Superior temporal gyrus (tissue), 1 donor: ENCODE results near the gene MBP.

ENCODE experiments used
- DNase-seq: peaks from one replicate; pipeline ENCODE4 v3.0.0-alpha.2; 2016; ENCODE audit errors: extremely low spot score

MBP gene

GRCh38 chr18:77151033-77151771, 18.6 kb upstream of the MBP start:
- DNase-seq = no peak

DNA sequence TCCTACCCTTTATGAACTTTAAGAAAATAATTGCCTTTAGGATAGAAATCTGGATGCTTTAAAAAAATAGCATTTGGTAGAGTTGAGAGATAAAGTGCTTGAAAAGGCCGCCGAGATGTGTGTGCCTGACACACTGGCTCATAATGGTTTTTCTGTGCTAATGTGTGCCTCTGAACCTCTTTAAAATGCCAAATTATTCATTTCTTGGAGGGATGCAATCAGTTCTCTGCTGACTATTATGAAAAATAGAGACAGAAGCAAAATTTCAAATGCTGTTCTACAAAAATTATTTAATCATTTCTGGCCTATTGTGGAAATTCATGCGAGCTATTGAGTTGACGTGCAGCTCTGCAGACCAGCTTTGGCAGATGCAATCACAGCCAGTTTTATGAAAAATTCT, 18.0 kb upstream of the MBP start:
- no peak for DNase-seq

GRCh38 chr18:77148289-77148688, 15.7 kb upstream of the MBP start:
- no peak for DNase-seq

DNA sequence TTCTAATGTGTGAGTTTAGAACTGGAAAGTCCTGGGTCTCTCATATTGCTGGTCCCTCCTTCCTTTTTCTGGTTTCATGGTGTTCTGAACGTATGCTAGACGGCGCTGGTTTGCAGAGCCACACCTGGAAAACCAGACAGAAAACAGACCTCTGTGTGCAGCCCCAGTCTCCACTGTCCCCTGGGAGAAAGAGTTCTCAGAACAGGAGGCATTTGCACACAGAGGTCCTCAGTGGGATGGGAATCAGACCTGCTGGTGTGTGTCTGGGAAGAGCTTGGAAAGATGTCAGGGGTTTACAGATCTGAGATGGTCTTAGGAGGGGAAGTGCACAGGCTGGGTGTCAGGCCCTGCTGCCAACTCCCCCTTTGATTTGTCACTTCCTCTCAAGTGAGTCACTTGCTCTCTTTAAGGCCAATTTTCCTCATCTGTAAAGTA, 14.9 kb upstream of the MBP start:
- DNase-seq = no peak

- no peak for DNase-seq
Observed at GRCh38 chr18:77146249-77147080, 13.9 kb upstream of the MBP start.

- DNase-seq = no peak
Observed at GRCh38 chr18:77145364-77145901, 12.8 kb upstream of the MBP start.

DNA sequence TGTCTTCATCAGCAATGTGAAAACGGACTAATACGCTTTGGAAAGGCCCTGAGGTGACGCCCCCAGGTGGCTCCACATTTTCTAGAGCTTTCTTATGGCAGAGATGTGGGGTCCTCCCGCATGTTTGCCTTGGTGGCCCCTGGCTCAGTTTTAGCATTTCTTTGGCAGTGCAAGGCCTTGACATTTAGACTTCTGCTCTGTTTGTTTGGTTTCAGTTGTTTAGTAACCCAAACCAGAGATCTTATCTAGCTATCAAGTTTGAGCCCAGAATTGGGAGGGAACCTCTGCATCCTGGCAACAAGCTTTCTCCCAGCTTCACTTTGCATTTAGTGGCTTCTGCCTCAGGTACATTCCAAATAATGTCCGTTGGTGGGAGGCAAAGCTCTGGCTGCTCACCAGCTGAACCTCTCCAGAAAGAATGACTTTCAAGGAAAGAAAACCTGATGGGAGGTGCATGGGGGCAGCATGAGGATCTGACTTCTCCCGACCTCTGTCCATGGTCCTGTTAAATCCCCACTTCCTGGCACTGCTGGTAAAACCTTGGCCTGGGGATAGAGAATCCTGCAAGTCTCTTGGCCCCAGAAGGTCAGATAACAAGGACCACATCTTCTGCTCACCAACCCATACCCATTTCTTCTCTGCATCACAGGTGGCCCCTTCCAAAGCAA, 12.0 kb upstream of the MBP start:
- DNase-seq = no peak

DNA sequence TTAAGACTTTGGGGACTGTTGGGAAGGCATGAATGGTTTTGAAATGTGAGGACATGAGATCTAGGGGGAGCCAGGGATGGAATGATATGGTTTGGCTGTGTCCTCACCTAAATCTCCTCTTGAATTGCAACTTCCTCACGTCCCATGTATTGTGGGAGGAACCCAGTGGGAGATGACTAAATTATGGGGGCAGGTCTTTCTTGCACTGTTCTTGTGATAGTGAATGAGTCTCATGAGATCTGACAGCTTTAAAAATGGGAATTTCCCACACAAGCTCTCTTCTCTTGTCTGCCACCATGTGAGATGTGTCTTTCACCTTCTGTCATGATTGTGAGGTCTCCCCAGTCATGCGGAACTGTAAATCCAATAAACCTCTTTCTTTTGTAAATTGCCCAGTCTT, 11.5 kb upstream of the MBP start:
- no peak for DNase-seq

DNA sequence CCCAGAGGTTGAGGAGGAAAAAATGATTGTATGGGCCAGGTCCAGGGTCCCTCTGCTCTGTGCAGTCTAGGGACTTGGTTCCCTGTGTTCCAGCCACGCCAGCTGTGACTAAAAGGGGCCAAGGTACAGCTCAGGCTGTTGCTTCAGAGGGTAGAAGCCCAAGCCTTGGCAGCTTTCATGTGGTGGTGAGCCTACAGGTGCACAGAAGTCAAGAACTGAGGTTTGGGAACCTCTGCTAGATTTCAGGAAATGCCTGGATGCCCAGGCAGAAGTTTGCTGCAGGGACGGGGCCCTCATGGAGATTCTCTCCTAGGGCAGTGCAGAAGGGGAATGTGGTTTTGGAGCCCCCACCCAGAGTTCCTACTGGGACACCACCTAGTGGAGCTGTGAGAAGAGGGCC, 10.6 kb upstream of the MBP start:
- DNase-seq = no peak

GRCh38 chr18:77141401-77142118, 9.0 kb upstream of the MBP start:
- no peak for DNase-seq

GRCh38 chr18:77140439-77141109, 8.0 kb upstream of the MBP start:
- DNase-seq = no peak

DNA sequence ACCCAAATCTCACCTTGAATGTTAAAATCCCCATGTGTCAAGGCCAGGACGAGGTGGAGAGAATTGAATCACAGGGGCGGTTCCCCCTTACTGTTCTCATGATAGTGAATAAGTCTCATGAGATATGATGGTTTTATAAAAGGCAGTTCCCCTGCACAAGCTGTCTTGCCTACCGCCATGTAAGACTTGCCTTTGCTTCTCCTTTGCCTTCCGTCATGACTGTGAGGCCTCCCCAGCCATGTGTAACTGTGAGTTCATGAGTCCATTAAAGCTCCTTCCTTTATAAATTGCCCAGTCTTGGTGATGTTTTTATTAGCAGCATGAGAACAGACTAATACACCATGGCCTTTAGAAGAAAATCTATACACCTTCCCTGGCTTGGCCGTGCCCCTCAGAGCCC, 7.4 kb upstream of the MBP start:
- no peak for DNase-seq

GRCh38 chr18:77139619-77140018, 7.0 kb upstream of the MBP start:
- no peak for DNase-seq

- DNase-seq = no peak
Observed at GRCh38 chr18:77138270-77138669, 5.7 kb upstream of the MBP start.

DNA sequence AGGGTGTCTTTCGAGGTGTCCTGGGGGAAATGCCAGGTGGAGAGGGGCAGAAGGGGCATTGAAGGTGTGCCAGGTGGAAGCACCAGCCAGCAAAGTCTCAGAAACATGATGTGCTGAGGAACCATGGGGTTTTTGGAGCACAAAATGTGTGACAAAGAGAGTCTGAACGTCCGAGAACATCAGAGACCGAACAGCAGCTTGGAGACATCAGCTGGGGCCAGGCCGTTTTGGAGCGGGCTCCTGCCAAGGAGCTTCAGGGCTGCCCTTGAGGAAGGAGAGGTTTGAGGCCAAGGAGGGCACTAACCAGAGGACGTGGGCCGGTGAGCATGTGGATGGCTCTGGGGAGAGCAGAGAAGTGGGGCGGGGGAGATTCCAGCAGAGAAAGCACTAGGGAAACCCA, 5.3 kb upstream of the MBP start:
- DNase-seq = no peak

DNA sequence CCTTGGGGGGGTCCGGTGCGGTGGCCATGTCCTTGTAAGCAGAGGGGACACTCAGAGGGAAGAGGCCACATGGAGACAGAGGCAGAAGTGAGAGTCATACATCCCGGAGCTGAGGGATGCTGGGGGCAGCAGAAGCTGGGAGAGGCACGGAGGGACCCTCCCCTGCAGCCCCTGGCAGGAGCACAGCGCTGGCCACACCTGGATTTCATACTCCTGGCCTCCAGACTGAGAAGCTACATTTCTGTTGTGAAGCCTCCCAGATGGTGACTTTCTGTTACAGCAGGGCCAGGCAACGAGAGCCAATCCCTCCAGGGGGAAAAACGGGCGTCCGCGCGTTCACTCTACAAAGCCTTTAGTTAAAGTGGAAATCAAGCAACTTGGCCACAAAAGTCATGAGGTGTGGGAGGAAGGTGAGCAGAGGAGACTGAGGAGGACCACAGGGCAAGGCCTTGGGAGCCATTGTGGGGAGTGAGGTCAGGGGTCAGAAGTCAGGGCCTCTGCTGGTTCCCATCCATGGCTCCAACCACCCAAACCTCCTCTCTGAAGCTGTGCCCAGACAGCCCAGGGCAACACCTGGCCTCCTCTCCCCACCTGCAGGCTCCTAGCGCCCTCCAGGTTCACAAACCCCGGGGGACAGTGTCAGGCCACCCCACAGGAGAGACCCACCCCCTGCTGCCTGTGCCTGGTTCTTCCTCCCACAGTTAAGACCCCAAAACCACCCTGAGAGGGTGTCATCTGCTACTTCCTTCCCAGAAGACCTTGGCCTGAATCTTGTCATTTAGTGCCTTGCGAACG, 4.5 kb upstream of the MBP start:
- DNase-seq = no peak

DNA sequence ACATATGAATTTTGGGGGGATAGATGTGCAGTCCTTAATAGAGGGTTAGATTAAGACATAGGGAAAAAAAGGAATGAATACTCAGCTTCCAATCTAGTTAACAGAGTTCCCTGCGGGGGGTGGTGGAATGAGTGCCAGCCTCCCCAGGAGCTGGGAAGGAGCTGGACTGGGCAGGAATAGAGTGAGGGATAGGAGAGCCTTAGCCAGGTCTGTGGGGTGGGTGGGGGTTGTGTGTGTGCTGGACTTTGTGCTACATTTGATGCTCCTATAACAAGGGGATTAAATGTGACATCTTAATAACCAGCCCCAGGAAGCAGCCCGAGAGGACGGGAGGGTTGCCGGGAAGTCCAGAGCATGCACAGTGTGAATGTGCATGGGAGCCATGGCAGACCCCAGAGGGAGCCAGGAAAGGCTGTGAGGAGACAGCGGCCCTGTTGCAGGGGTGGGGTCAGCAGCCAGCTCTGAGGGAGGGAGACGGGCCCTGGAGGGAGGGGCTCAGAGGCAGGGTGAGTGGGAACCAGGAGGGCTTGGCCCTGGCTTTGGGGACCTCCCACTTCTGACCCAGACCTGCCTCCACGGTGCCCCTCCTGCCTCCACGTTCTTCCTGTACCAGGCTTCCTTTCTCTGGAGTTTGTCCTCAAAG, 3.6 kb upstream of the MBP start:
- DNase-seq = no peak

DNA sequence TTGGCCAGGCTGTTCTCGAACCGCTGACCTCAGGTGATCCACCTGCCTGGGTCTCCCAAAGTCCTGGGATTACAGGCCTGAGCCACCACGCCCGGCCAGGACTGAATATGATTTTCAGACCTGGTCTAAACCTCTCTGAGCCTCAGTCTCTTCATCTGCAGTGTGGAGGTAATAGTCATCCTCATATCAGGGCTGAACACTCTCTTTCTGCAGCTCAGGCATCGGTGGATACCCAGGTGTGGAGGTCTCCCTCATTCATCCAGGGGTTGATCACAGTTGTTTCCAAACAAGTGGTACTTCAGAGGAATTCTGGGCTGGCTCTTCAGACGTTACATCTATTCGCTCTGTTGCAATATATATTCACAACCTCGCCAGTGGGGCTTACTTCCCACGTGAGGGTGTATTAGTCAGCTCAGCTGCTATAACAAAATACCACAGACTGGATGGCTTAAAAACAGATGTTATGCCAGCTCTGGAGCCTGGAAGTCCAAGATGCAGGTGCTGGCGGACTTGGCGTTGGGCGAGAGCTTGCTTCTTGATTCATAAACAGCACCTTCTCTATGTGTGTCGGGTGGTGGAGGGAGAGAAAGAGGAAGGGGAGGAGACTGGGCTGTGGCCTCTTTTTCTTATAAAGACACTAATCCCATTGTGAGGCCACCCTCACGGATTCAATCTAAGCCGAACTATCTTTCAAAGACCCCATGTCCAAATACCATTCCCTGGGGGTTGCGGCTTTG, 2.9 kb upstream of the MBP start:
- no peak for DNase-seq

DNA sequence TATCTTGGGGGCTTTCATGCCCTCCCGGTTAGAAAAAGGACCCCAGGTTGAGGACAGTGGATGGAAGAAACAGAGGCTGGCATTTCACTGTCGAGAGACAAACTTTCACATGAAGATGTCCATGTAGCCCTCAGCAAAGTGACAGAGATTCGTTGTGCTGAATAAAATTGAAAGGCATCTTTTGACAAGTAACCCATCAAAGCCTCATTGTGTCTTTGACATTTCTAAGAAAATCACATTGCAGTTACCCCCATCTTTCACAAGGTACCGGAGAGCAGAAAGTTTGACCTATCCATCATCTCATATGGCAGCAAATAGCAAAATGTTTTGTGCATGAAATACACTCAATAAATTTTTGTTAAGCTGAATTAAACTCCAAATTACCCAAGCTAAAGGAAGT, 2.0 kb upstream of the MBP start:
- DNase-seq = no peak
